Stimulated activated memory B cell treated with anti-CD40 and anti-IgM and Interleukin-4, amounts not matched to agents 10 μg/mL and 1 μg/mL and 100 μg/mL, for 72 hours (primary cell): ENCODE data around the gene GAMT.

Source experiments
- ATAC-seq: fragments of 150-1000 bp; cut with Tn5 transposase; 2 replicates; pipeline ENCODE4 v1.10.0; 2021
- H3K27ac Mint-ChIP-seq: one replicate; pipeline ENCODE4 v1.8.0; 2022; ENCODE audit warnings: mild to moderate bottlenecking, mixed read lengths
- H3K27me3 Mint-ChIP-seq: one replicate; pipeline ENCODE4 v1.8.0; 2022; ENCODE audit warnings: mixed read lengths
- H3K36me3 Mint-ChIP-seq: one replicate; pipeline ENCODE4 v1.8.0; 2022; ENCODE audit warnings: mixed read lengths
- H3K4me1 Mint-ChIP-seq: one replicate; pipeline ENCODE4 v1.8.0; 2022; ENCODE audit warnings: mixed read lengths
- H3K4me3 Mint-ChIP-seq: one replicate; pipeline ENCODE4 v1.8.0; 2022; ENCODE audit warnings: mild to moderate bottlenecking, moderate library complexity, mixed read lengths
- H3K9me3 Mint-ChIP-seq: one replicate; pipeline ENCODE4 v1.8.0; 2022; ENCODE audit warnings: mixed read lengths

The GAMT gene

GRCh38 chr19:1401889-1402217, 511 bp upstream of the GAMT start:
- H3K9me3 Mint-ChIP-seq: no peaks in the 10 kb centered on the region
- peaks cover 18% of the 10 kb centered on the region for H3K27me3 Mint-ChIP-seq
- ATAC-seq: no peak
- H3K4me1 Mint-ChIP-seq: peaks cover 26% of the 10 kb centered on the region
- no peak overlapping the region for H3K4me3 Mint-ChIP-seq
- no peaks in the 10 kb centered on the region for H3K36me3 Mint-ChIP-seq
- H3K27ac Mint-ChIP-seq: no peak overlapping the region

- peaks cover 19% of the 10 kb centered on the region for H3K4me1 Mint-ChIP-seq
- H3K9me3 Mint-ChIP-seq: no peaks in the 10 kb centered on the region
- peaks cover 18% of the 10 kb centered on the region for H3K27me3 Mint-ChIP-seq
- H3K36me3 Mint-ChIP-seq: no peaks in the 10 kb centered on the region
- H3K27ac Mint-ChIP-seq: no peak overlapping the region
- no peak for ATAC-seq
- peak overlapping the region; percentile 71 for H3K4me3 Mint-ChIP-seq
These were observed 833 bp downstream of the GAMT start for GRCh38 chr19:1400281-1401137.

- Mint-ChIP-seq H3K36me3 (peaks cover 1% of the 10 kb centered on the region), H3K9me3 (no peaks in the 10 kb centered on the region), H3K4me1 (peaks cover 19% of the 10 kb centered on the region), H3K27me3 (peaks cover 18% of the 10 kb centered on the region), H3K4me3 (no peak overlapping the region), H3K27ac (no peak overlapping the region)
- no peak for ATAC-seq
These were observed 1.6 kb downstream of the GAMT start for GRCh38 chr19:1399745-1400144.

- no peak for ATAC-seq
- peaks cover 19% of the 10 kb centered on the region for H3K4me1 Mint-ChIP-seq
- H3K36me3 Mint-ChIP-seq: peaks cover 5% of the 10 kb centered on the region
- no peaks in the 10 kb centered on the region for H3K9me3 Mint-ChIP-seq
- H3K4me3 Mint-ChIP-seq: no peak overlapping the region
- peaks cover 18% of the 10 kb centered on the region for H3K27me3 Mint-ChIP-seq
- H3K27ac Mint-ChIP-seq: no peak overlapping the region
These were observed 2.3 kb downstream of the GAMT start for GRCh38 chr19:1399079-1399478.

- Mint-ChIP-seq H3K27me3 (peaks cover 6% of the 10 kb centered on the region), H3K36me3 (peaks cover 12% of the 10 kb centered on the region), H3K4me3 (no peak overlapping the region), H3K9me3 (no peaks in the 10 kb centered on the region), H3K27ac (no peak overlapping the region), H3K4me1 (peaks cover 11% of the 10 kb centered on the region)
- no peak for ATAC-seq
These were observed 3.5 kb downstream of the GAMT start for GRCh38 chr19:1397838-1398237.

- H3K27ac Mint-ChIP-seq: no peak overlapping the region
- no peak for ATAC-seq
- H3K9me3 Mint-ChIP-seq: no peaks in the 10 kb centered on the region
- H3K4me1 Mint-ChIP-seq: peaks cover 4% of the 10 kb centered on the region
- H3K27me3 Mint-ChIP-seq: no peaks in the 10 kb centered on the region
- H3K4me3 Mint-ChIP-seq: no peak overlapping the region
- H3K36me3 Mint-ChIP-seq: peaks cover 18% of the 10 kb centered on the region
These were observed 4.3 kb downstream of the GAMT start for GRCh38 chr19:1396768-1397679.

- peaks cover 4% of the 10 kb centered on the region for H3K4me1 Mint-ChIP-seq
- H3K9me3 Mint-ChIP-seq: no peaks in the 10 kb centered on the region
- no peak for ATAC-seq
- no peaks in the 10 kb centered on the region for H3K27me3 Mint-ChIP-seq
- no peak overlapping the region for H3K27ac Mint-ChIP-seq
- peaks cover 21% of the 10 kb centered on the region for H3K36me3 Mint-ChIP-seq
- H3K4me3 Mint-ChIP-seq: no peak overlapping the region
These were observed 5.1 kb downstream of the GAMT start for GRCh38 chr19:1396019-1396767.

- Mint-ChIP-seq H3K4me1 (peaks cover 4% of the 10 kb centered on the region), H3K27me3 (no peaks in the 10 kb centered on the region), H3K27ac (no peak overlapping the region), H3K4me3 (no peak overlapping the region), H3K36me3 (peaks cover 29% of the 10 kb centered on the region), H3K9me3 (no peaks in the 10 kb centered on the region)
- no peak for ATAC-seq
These were observed 5.9 kb downstream of the GAMT start for GRCh38 chr19:1395194-1396018.

GRCh38 chr19:1394252-1395193, 6.8 kb downstream of the GAMT start:
- ATAC-seq: peak; percentile 50
- Mint-ChIP-seq H3K27ac (no peak overlapping the region), H3K4me1 (peaks cover 4% of the 10 kb centered on the region), H3K9me3 (no peaks in the 10 kb centered on the region), H3K4me3 (no peak overlapping the region), H3K27me3 (no peaks in the 10 kb centered on the region), H3K36me3 (peaks cover 38% of the 10 kb centered on the region)

GRCh38 chr19:1393841-1394240, 7.5 kb downstream of the GAMT start:
- peaks cover 4% of the 10 kb centered on the region for H3K4me1 Mint-ChIP-seq

GRCh38 chr19:1392939-1393530, 8.3 kb downstream of the GAMT start:
- no peaks in the 10 kb centered on the region for H3K27me3 Mint-ChIP-seq
- no peak overlapping the region for H3K27ac Mint-ChIP-seq
- ATAC-seq: no peak
- H3K4me3 Mint-ChIP-seq: no peak overlapping the region
- H3K4me1 Mint-ChIP-seq: peaks cover 4% of the 10 kb centered on the region
- H3K9me3 Mint-ChIP-seq: no peaks in the 10 kb centered on the region
- peaks cover 49% of the 10 kb centered on the region for H3K36me3 Mint-ChIP-seq

More at GRCh38 chr19:1393841-1394240, 7.5 kb downstream of the GAMT start:
- H3K27ac Mint-ChIP-seq: no peak overlapping the region
- ATAC-seq: no peak
- H3K9me3 Mint-ChIP-seq: no peaks in the 10 kb centered on the region
- H3K27me3 Mint-ChIP-seq: no peaks in the 10 kb centered on the region
- no peak overlapping the region for H3K4me3 Mint-ChIP-seq
- peaks cover 44% of the 10 kb centered on the region for H3K36me3 Mint-ChIP-seq

- Mint-ChIP-seq H3K27ac (no peak overlapping the region), H3K4me3 (no peak overlapping the region), H3K27me3 (no peaks in the 10 kb centered on the region), H3K36me3 (peaks cover 50% of the 10 kb centered on the region), H3K4me1 (peaks cover 4% of the 10 kb centered on the region), H3K9me3 (no peaks in the 10 kb centered on the region)
- no peak for ATAC-seq
These were observed 8.9 kb downstream of the GAMT start for GRCh38 chr19:1392407-1392806.

GRCh38 chr19:1390890-1391423, 10.4 kb downstream of the GAMT start:
- Mint-ChIP-seq H3K27ac (no peak overlapping the region), H3K9me3 (no peaks in the 10 kb centered on the region), H3K27me3 (no peaks in the 10 kb centered on the region), H3K36me3 (peaks cover 56% of the 10 kb centered on the region), H3K4me1 (peaks cover 15% of the 10 kb centered on the region), H3K4me3 (no peak overlapping the region)
- no peak for ATAC-seq
